Kasumi-1 (cell line): ENCODE data around the gene HSD11B2.

Experiments
- DNase-seq, 2 experiments: peaks; one replicate each; lab custom pipeline; 2025; lab: John Stamatoyannopoulos, UW

Gene HSD11B2

GRCh38 chr16:67477960-67478554, 47.1 kb downstream of the HSD11B2 start:
- DNase-seq: no peak

GRCh38 chr16:67480833-67481560, 50.1 kb downstream of the HSD11B2 start, which contains the start of gene ATP6V0D1:
Gene ATP6V0D1, minus strand, starts transcription at chr16:67481157. Its CDS starts 71 bp downstream, at chr16:67481086.
- peak; percentile 92 to 94 for DNase-seq

DNA sequence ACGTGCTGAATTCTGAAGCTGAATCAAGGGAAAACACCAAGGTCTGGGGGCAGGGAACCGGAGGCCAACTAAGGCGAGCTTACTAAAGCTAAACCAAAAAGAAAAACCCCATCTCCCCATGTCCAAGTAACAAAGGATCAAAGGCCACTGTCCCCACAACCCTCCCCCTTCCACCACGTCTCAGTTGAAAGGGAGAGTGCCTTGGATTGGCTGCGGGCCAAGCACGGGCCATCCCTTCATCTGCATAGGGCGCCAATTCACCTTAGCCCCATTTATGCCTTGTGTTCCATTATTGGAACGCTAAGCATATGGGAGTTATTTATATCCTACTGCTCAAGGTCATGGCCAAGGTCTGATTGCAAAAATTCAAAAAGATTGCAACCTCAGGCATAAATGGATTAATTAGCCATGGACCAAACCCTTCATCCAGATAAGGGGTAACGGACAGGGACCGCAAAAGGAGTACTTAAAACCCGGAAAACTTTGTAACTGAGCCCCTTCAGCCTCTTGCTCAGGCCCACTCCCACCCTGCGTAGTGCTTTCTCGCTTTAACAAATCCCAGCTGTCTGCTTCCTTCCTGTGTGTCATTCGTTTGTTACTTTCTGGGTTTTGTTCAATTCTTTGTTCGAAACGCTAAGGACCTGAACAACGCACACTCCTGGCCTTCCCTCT, 50.8 kb downstream of the HSD11B2 start:
- DNase-seq: peak; percentile 24 to 25

DNA sequence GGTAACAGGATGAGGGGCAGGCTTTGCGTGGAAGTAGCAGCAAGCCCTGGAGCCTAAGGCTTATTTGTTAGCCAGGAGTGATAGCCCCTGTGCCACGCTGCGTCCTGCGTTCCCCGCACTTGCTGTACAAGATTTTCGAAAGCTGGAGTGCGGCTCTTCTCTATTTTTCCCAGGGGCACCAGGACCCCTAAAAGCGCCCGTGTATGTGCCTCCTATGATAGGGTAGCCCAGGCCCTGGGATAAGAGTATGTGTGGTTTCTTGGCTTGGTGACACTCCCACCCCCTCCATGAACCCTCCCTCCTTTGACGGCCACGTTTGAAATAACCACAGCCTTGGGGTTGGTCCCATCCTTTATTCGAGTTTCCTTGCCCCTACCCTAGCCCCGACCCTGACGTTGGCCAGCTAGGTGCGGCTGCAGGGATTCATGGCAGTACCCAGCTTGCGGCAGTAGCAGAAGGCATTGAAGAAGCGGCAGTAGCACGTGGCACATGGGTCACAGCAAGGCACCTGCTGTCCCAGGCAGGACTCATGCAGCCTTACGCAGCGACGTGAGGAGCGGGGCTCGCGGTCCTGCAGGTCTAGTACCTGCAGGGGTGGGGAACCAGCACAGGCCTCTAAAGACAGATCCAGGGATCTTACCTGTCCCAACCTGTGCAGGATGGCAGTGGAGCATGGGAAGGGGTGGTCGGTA, 51.5 kb downstream of the HSD11B2 start:
- no peak for DNase-seq

GRCh38 chr16:67483150-67483549, 52.2 kb downstream of the HSD11B2 start, which contains the start of gene AGRP:
Gene AGRP, minus strand, starts transcription at chr16:67483547. Its CDS starts 149 bp downstream, at chr16:67483398.
- DNase-seq: no peak

DNA sequence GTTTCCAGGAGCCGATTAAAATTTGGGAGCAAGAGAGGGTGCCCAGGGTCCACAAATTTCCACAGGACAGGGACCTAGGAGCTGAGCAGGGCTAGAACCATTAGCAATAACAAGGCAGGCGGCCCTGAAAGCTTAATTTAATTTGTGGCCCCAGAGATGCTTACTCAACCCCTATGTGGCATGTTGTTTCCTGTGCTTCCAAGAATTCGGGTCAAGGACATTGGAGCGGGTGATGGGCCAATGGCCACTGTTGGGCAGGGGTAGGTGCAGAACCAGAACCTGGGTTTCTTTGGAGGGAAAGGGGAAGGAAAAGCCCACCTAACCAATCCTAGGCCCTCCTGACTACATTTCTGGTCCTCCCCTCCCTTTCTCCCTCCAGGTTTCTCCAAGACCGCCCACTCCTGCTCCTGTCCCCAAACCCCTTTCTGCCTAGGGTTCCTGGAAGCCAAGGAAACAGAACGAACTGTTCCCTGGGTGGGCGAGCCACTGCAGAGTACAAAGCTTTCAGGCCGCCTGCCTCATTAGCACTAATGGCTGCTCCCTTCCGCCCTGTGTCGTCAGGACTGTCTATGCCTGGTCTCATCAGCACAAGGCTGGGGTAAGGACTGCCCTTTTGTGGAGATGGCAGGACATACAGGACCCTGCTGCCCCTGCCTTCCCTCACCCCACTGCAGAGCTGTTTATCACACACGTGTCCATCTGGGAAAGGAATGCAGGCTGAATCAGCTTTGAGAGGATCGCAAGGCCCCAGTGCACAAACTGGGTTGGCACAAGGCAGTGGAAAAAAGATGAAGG, 53.0 kb downstream of the HSD11B2 start:
- no peak for DNase-seq

DNA sequence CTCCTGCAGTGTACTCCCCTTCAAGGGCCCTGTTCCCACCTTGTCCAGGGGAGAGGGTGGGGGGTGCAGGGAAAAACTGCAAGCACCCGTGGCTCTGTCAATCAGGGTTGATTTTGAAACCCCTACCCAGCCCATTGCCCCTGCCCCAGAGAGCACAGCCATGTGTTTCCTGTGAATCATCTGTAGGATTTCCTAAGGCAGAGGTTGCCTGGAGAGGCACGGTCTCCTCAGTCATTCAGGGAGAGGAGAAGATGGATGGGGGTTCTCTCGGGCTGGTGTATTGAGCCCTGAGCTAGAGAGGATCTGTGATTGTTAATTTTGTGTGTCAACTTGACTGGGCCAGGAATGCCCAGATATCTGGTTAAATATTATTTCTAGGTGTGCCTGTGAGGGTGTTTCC, 55.9 kb downstream of the HSD11B2 start:
- peak; percentile 67 to 70 for DNase-seq
